BLaER1 (cell line): ENCODE results near the gene SPATA7.

Experiments
- H3K27ac ChIP-seq: shearing (Covaris generic); formaldehyde crosslinking; 2 replicates; pipeline ENCODE4 v1.8.1; 2022
- H3K27me3 ChIP-seq: shearing (Covaris generic); formaldehyde crosslinking; 2 replicates; pipeline ENCODE4 v1.8.1; 2022
- H3K36me3 ChIP-seq: shearing (Covaris generic); formaldehyde crosslinking; 2 replicates; pipeline ENCODE4 v1.8.1; 2022
- H3K4me1 ChIP-seq: shearing (Covaris generic); formaldehyde crosslinking; 2 replicates; pipeline ENCODE4 v1.8.1; 2022
- H3K4me2 ChIP-seq: shearing (Covaris generic); formaldehyde crosslinking; 2 replicates; pipeline ENCODE4 v1.8.1; 2022
- H3K4me3 ChIP-seq: shearing (Covaris generic); formaldehyde crosslinking; 2 replicates; pipeline ENCODE4 v1.8.1; 2022
- H3K9ac ChIP-seq: shearing (Covaris generic); formaldehyde crosslinking; 2 replicates; pipeline ENCODE4 v1.8.1; 2022
- H3K9me3 ChIP-seq: shearing (Covaris generic); formaldehyde crosslinking; 2 replicates; pipeline ENCODE4 v1.8.1; 2022
- H4K20me1 ChIP-seq: shearing (Covaris generic); formaldehyde crosslinking; 2 replicates; pipeline ENCODE4 v1.8.1; 2022
- Cebpa-rat ChIP-seq: shearing (Covaris generic); IDR thresholded peaks from 2 replicates; pipeline ENCODE4 v1.8.1; 2022

The SPATA7 gene

GRCh38 chr14:88479574-88479987 is 94.1 kb downstream of the SPATA7 start:
- H3K36me3 ChIP-seq: no peaks in the 10 kb centered on the region
- H3K9me3 ChIP-seq: peaks cover 17% of the 10 kb centered on the region
- H3K4me2 ChIP-seq: no peak overlapping the region
- no peaks in the 10 kb centered on the region for H3K27me3 ChIP-seq
- H3K4me3 ChIP-seq: no peak overlapping the region
- no peak for TF ChIP-seq Cebpa-rat
- no peak overlapping the region for H3K9ac ChIP-seq
- no peaks in the 10 kb centered on the region for H4K20me1 ChIP-seq
- H3K4me1 ChIP-seq: peaks cover 10% of the 10 kb centered on the region; the same call in 1 of the 2 replicates
- H3K27ac ChIP-seq: no peak overlapping the region

- H3K27me3 ChIP-seq: no peaks in the 10 kb centered on the region
- TF ChIP-seq Cebpa-rat: no peak
- peaks cover 16% of the 10 kb centered on the region for H3K4me1 ChIP-seq
- H3K27ac ChIP-seq: no peak overlapping the region
- 0 out of 2 replicates have a peak overlapping the region, but pooled peaks have one; percentile 7 for H3K4me2 ChIP-seq
- H3K9ac ChIP-seq: no peak overlapping the region
- H4K20me1 ChIP-seq: no peaks in the 10 kb centered on the region
- peaks cover 17% of the 10 kb centered on the region for H3K9me3 ChIP-seq
- no peak overlapping the region for H3K4me3 ChIP-seq
- H3K36me3 ChIP-seq: no peaks in the 10 kb centered on the region
Measured at GRCh38 chr14:88481059-88481458, 95.6 kb downstream of the SPATA7 start.

GRCh38 chr14:88481794-88482193 is 96.3 kb downstream of the SPATA7 start:
- H4K20me1 ChIP-seq: no peaks in the 10 kb centered on the region
- no peak overlapping the region for H3K27ac ChIP-seq
- H3K36me3 ChIP-seq: no peaks in the 10 kb centered on the region
- TF ChIP-seq Cebpa-rat: no peak
- H3K9ac ChIP-seq: no peak overlapping the region
- peaks cover 23% of the 10 kb centered on the region for H3K4me1 ChIP-seq
- H3K9me3 ChIP-seq: peaks cover 17% of the 10 kb centered on the region
- H3K4me2 ChIP-seq: no peak overlapping the region
- no peaks in the 10 kb centered on the region for H3K27me3 ChIP-seq
- H3K4me3 ChIP-seq: no peak overlapping the region

- Histone ChIP-seq H3K27me3 (no peaks in the 10 kb centered on the region), H3K4me3 (no peak overlapping the region), H4K20me1 (no peaks in the 10 kb centered on the region), H3K4me2 (no peak overlapping the region), H3K27ac (no peak overlapping the region), H3K4me1 (peaks cover 24% of the 10 kb centered on the region), H3K9ac (no peak overlapping the region), H3K9me3 (peaks cover 17% of the 10 kb centered on the region), H3K36me3 (no peaks in the 10 kb centered on the region)
- TF ChIP-seq Cebpa-rat: no peak
Measured at GRCh38 chr14:88482524-88482923, 97.1 kb downstream of the SPATA7 start.
